Activated CD4-positive, CD25-positive, alpha-beta regulatory T cell treated with anti-CD3 and anti-CD28 coated beads, Interleukin-2, amount 50 U/mL, for 72 hours (primary cell): ENCODE data around the gene RSPH9.

Experiments used
- DNase-seq: peaks from one replicate; pipeline ENCODE4 v3.0.0; 2021

The RSPH9 gene

DNA sequence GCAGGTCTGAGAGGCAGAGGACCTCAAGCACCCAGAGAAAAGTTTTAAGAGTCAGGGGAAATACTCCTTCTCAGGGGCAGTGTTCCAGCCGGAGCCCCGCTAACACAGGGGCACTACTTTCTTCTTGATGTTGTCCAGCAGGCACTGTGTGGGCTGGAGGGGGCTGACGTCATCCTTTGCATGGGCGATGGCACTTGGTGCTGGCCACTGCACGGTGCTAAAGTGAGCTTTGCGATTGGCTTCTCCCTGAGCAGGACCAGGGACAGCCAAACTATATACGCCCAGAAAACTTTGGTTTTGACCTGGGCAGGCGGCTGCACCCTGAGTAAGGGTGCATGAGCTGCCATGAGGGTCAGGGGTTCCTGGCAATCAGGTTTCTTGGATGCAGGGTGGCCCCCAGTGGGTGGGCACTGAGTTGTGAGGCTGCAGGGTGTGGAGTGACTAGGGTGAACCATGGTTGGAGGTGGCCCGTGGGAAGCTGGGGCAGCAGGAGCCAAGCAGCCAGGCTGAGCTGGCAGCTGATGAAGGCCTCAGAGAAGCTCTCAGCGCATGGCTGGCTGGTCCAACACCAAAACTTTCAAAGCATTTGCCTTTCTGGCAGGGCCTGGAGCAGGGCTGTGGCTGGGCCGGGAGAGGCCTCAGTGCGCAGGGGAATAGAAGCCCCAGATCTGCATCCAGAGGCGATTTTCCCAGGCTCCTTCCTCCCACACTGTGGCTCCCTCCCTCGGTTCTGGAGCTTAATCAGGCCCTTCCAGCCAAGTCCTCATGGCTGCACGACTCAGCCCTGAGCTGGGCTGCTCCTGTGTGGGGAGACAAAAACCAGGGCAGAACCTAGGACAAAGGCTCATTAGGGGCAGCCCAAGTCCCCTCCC, 24.4 kb downstream of the RSPH9 start:
- no peak for DNase-seq

DNA sequence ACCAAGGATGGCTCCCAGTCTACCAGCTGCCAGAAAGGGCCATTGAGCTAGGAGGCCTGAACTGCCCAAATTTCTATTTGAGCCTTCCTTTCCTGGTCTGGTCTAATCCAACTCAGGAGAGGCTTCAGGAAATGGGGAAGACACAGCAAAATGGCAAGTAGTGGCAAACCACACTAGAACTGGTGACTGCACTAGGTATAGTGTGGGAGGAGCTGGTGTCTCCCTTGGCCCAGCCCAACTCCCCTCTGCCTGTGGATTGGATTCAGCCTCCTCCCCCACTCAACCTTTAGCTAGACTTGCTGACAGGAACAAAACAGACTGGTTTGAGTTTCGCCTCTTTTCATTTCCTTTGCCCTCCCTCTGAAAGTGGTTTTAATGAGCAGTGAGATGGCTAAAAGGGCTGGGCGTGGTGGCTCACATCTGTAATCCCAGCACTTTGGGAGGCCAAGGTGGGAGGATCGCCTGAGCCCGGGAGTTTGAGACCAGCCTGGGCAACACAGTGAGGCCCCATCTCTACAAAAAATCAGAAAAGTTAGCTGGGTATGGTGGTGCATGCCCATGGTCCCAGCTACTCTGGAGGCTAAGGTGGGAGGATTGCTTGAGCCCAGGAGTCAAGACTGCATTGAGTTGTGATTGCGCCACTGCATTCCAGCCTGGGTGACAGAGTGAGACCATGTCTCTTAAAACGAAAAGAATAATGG, 25.2 kb downstream of the RSPH9 start:
- DNase-seq, result no peak

DNA sequence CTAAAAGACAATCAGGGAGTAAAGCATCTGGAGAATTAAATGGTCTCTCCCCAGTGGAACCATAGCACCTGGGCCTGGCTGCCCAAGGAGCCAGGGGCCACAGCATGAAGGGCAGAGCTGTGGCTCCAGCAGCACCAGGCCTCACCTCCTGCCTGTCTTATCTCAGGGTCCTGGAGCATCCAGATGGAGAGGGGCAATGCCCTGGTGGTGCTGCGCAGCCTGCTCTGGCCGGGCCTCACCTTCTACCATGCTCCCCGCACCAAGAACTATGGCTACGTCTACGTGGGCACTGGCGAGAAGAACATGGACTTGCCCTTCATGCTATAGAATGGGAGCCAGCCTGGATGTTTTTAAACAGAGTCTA, 25.8 kb downstream of the RSPH9 start:
- no peak for DNase-seq

DNA sequence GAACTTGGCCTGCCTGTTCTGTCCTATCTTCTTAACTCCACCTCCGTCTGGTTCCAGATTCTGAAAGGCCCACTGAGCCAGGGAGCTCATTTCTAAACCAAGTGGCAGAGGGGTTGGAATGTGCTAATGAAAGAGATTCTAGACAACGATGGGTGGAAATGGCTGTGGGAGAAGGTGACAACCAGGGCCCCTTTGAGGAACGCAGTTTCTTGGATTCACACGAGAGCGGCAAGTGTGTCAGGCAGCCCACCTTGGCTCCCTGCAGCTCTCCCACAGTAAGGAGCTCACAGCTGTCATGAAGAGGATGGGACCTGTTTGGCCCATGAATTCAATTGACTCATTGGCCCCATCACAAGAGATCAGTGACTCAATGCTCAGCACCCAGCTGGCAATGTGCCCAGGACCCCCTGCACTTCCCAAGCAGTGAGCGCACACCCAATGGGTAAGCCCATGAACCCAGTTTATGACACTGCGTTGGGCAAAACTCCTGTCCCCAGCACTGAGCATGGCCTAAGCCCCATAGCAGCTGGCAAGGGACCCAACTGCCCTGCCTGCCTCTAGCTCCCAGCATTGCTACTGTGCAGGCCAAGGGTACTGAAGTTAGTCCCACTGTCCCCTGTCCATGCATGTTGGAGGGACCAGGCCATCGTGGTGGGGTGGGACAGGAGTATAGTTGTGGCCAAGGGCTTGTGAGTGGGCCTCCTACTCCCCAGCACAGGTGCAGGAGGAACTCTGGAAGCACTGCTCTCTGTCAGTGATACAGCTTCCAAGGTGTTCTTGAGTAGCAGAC, 26.4 kb downstream of the RSPH9 start:
- DNase-seq, result no peak

DNA sequence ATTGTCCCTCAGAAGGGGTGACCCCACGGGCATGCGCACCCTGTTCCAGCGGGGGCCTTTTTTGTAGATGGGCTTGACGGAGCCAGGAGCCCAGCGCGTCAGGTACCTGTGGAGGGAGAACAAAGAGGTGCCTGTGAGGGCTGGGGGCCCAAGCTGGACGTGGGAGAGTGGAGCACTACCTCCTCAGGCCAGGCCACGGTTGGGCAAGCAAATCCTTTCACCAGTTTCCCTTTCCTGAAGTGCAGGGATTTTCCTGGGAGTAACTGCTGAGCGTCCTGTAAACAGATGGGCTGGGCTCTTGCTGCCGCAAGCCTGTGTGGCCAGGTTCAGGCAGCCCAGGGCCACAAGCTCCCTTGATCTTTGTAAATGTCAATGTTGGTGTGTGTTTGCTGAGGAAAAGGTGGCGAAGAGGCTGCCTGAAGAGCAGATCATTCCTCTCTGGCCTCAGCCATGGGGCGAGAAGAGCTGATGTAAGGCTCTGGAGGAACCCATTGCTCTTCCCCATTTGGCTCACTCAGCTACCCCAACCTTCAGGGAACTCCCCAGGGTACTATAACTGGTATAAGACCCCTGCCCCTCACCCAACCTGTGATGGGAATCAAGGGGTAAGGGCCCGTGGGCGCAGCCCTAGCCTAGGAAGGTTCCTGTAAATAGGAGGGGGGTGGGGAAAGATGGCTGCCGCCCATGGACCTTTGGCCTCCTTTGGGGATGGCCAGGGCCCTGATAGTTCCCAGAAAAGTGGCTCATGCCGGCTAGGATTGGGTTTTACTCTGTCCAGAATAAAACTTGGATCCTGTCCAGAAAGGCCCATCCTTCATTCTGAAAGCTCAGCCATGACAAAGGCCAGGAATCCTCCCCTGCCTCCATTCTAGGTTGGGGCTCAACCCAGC, 27.2 kb downstream of the RSPH9 start:
- DNase-seq, result no peak

DNA sequence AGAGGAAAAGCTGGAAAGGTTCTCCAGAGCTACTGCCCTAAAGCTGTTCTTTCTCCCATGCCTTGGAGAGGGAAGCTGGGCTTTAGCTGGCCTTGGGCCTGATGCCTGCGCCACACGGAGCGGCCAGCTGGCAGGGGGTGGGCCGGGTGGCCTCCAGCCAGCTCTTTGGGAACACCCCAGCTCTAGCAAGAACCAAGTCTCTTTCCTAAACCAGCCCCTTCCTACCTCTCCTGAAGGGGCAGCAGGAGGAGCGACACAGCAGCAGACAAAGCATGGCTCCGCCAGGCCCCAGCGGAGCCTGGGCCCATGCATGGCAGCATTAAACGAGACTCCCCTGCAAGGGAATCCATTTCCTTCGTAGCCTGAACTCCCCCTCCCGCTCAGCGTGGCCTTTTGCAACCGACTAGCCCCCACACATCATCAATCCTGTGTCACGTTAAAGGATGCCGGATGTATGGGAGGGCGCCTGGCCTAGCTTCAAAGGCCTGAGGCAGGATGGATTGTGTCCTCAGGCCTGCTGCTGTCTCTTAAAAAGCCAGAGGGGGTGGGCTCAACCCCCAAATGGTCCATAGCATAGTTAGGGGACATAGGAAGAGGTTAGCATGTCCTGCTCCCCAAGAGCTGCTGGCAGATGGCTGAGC, 28.7 kb downstream of the RSPH9 start:
- DNase-seq, result no peak

DNA sequence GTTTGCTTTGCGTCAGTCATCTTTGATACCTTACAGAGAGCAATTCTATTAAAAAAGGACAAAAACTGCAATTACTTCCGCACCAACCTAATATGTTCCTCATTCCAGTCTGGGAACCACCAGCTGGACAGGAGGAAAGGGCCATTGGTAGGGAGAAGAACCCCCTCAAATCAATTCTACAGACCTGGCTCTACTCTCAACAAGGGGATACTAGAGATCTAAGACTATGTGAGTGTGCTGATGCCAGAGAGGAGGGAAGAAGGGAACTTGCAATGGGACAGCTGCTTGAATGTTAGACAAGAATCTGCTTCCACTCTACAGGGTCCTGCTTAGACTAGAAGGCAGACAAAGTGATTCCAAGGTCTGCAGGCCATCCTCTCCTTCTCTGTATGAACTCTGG, 29.5 kb downstream of the RSPH9 start:
- no peak for DNase-seq

DNA sequence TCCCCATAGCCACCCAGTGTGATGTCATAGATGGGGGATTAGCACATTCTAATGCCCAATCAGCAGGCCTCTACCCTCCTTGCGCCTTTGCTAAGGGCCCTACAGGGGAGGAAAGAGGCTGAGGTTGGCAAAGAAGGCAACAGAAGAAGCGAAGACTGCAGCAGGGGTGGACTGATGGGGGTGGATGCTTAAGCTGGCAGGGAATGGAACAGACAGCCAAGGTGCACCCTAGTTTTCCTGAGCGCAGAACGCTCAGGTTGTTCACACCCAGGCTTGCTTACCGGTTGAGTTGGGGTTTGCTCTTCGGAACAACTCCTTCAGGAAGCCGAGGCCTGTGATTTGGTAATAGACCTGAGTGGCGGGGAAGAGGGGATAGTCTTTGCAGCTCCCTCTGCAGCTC, 30.1 kb downstream of the RSPH9 start:
- DNase-seq, result no peak

DNA sequence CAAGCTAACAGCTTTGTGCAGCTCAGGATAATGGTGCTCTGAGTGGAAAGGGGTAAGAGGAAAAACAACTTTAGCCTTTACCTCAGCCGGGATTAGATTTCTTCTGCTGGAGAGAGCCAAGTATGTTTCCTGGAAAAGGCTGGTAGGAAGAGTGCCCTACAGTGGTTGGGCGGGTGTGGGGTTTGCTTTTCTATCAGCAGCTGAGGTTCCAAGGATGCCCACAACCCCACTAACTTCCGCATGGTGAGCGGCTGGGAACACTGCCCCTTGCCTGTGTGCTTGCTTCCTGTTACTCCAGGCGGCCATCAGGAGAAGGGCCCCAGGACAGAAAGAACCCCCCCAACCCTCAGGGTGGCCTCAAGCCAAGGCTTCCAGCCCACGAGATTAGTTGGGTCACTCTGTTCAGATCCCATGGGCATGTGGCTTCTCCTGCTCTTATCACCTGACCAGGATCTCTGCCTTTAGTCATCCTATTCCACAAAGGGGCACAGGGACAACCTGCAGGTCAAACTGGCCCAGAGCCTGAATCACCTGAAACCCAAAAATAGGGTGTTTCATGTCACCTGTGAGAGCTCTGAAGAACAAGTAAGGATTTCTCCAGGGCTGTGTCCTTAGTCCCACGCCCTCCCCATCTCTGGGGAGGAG, 32.2 kb downstream of the RSPH9 start:
- DNase-seq, result no peak

DNA sequence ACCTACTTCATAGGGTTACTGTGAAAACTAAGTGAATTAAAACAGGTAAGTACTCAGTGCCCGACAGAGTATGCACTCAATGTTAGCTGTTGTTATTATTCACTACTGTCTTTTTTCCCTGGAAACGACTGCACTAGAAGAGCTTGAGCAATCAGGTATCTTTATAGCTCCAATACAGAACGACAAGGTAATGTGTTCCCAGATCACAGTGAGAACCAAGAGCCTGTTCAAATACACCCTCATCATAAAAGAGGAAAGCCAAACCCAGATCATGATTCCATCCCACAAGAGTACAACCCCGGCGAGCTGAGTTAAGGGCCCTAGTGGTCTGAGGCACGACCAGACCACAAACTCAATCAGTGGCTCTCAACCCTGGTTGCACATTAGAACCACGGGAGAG, 32.9 kb downstream of the RSPH9 start:
- DNase-seq, result no peak

DNA sequence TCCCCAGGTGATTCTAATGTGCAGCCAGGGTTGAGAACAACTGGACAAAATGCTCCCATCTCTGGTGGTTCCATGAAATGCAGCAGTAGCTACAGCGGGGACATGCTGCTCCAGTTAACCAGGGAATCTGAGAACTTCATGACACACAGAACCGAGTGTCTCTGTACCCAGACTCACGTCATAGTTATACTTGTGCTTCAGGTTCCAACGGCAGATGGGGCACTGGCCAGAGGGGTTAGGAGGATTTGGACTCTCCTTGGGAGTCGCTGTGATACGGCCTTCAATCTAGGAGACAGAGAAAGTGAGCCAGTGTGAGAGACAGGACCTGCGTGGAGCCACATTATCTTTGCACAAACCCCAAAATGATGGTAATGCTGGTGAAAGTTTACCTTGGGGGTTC, 33.5 kb downstream of the RSPH9 start:
- no peak for DNase-seq

DNA sequence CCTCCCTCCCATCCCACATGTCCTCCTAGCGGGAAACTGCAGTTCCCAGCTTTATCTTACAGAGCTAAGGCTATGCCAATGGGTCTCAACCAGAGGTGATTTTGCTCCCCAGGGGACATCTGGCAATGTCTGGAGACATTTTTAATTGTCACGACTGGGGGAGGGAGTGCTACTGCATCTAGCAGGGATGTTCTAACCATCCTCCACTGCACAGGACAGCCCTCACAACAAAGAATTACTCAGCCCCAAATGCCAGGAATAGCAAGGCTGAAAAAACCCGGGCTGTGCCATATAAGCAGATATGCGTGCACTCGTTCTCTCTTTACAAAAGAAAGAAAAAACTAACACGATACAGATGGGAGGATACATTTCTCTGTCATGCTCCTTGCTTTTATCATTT, 34.2 kb downstream of the RSPH9 start:
- DNase-seq, result no peak

DNA sequence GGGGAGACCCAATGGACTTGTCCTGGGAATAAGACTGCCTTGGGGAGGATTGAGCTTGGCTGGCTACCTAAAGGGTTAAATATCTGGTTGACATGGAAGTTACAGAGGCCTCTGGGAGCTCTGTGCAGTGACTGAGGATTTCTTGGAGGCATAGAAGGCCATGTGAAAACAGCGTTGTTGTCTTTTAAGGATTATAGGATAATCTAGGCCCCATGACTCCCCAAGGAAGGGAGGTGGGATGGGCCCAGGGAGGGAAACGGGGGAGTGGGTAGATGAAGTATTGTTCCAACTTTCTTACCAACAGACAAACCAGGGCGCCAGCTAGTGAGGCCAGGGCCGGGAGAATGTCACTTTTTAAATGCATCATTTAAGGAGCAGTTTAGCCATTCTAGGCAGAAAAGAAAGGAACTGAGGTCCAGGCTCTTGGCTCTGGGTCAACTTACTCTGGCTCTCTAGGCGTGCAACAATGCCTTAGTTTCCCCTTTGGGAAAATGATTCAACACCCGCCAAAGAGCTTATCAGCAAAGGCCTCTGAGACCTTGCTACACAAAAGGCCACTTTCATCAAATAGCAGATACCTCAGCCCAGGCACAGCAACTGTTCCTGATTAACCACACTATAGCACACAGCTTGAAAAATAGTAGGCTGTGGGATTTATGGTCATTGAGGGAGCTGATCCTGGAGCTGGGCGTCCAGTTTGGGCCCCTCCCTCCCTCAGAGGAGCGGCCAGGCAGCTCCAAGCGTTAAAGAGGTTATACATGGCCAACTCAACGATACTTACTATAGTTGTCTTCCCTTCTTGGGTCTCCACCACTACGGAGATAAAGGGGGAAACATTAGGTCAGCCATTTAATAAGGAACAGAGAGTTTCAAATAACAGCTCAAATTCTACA, 35.7 kb downstream of the RSPH9 start:
- DNase-seq, result no peak

DNA sequence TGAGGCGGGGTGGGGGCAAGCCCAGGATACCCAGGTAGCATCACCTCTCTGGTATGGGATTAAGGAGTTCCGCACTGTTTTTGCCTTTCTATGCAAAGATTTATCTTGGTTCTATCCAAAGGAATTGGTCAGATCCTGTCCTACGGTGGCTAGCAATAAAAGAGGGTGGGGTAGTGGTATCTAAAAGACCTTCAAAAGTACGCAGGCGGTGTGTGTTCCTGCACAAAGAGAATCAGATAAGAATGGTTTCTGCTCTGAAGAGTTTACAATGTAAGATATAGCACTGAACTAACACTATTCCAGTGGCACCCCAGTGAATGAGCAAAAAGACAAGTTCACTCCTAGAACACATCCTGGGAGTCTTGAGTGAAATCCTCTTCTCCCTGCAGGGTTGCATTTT, 36.5 kb downstream of the RSPH9 start:
- no peak for DNase-seq

DNA sequence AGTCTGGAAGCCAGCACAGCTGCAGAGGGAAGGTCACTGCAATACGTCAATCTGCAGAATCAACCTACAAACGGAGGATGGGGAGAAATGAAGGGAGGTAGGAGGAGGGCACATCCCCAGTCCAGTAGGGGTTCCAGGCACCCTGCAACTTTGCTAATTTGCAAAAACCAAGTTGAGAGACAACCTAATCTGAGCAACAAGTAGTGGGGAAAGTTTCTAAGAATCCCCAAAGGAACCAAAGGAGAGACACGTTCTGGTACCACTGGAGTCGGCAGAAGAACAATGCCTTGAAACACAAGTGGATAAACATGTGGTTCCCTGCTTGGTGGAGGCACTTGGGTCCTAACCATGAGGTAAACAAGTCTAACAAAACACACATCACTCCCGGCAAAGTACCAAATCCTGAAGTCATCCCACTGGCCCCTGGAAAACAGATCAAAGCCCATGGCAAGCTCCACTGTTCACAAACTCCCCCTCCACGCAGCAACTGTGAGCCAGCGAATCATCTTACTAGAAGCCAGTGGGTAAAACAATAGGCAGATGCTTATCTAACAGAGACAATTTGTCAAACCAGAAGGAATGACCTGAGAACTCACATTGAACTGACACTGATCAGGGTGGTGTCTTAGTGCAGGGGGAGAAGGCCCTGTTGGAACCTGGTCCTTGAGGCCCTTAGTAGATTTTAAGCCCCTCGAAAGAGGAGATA, 38.0 kb downstream of the RSPH9 start:
- DNase-seq, result no peak

DNA sequence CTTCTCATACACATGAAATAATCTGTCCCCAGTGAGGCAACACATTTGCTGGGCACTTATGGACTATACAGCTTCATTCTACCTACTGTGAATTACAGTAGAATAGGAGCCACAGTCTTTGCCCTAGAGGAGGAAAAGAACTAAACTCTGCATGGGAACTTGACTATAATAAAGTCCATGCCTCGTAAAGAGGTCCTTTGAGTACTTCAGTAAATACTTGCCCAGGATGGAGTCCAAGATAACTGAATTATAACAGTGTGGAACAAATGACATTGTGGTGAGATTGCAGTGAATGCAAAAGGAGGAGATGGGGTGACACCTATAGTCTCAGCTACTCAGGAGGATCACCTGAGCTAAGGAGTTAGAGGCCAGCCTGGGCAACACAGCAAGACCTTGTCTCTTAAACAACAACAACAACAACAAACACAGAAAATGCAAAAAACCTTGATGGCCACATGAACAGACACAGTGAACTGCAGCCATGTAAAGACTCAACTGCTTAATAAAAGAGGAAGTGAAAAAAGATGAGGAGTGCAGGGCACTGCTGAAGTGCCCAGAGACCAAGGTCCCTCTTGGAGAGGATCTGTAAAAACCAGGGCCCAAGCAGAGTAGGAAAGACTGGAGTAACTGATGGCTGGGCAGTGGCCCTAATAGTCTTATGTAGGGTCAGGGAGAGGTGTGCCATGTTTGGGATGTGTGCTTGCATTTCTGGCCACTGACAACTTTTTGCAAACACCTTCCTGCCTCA, 39.0 kb downstream of the RSPH9 start:
- DNase-seq, result no peak

DNA sequence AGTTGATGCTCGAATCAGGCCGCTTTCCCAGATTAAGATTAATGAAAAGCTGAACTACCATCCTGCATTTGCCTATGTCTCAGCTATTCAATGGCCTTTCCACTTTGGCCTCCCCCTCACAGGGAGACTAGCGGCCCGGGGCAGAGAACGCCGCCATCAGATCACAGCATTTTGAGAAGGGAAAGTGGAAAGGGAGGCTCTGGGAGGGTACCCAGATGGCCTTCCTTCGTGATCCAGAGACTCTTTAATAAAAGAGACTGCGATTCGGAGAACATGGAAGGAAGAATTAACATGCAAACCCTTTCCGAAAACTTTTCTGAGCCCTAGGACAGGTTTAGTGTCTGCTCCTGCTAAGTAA, 42.2 kb downstream of the RSPH9 start:
- no peak for DNase-seq

DNA sequence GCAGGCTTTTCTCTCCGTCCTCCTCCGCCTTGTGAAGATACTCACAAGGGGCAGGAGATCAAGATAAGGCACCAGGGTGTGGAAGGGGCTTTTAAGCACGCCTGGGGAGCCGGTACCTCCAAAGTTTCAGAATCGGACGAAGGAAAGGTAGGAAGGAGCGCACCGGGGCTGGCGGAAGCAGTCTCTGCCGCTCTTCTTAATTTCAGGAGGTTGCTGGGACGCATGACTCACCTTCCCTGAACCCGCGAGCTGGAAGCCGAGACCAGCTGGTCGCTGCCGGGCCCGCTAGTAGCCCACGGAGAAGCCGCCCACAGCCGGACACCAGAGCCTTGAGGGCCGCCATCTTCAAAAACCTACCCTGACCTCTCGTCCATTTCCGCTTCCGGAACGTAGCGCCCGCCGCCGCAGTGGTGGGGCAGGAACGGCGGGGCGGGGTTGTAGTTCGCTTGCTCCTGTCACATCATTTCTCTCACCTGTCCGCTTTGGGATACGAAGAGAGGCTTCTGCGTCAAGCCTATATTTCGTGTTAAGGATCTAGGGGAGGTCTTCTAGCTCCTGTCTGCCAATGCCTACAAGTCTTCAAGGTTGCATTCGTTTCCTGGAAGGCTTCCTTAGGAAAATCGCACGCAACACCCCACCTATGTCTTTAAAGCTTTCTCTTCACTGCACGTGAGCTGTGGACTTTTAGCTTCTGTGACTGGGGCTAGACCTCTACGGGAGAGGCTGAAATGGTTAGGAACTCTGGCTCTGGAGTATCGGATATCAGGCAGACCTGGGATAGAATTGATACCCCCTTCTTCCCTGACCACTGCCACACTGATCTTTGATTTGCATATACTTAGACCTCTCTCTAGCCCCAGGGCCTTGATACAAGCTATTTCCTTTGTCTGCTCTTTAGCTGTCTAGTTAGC, 42.9 kb downstream of the RSPH9 start, which contains the start of gene MRPS18A:
TSS of gene MRPS18A (minus strand) at position 355 of the 911 bp plus-strand sequence. CDS start at position 343, 12 bp downstream.
- peak; percentile 85 for DNase-seq
